Uterine smooth muscle cell (primary cell): Measurements from ENCODE around the gene RNASE8. TPM values are rescaled to one million over a fixed set of nuclear protein-coding genes. Genes with fewer than 3 reads are reported as not detected.

Source experiments
- total RNA-seq: library from RNA; depleted of rRNA; stranded (reverse); fragments of >200 nt; gene quantifications from 2 replicates; pipeline ENCODE4 v1.2.3, GENCODE V29; 2014

RNASE8 gene, protein sequence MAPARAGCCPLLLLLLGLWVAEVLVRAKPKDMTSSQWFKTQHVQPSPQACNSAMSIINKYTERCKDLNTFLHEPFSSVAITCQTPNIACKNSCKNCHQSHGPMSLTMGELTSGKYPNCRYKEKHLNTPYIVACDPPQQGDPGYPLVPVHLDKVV
- not detected in 2 replicates for total RNA-seq

DNA sequence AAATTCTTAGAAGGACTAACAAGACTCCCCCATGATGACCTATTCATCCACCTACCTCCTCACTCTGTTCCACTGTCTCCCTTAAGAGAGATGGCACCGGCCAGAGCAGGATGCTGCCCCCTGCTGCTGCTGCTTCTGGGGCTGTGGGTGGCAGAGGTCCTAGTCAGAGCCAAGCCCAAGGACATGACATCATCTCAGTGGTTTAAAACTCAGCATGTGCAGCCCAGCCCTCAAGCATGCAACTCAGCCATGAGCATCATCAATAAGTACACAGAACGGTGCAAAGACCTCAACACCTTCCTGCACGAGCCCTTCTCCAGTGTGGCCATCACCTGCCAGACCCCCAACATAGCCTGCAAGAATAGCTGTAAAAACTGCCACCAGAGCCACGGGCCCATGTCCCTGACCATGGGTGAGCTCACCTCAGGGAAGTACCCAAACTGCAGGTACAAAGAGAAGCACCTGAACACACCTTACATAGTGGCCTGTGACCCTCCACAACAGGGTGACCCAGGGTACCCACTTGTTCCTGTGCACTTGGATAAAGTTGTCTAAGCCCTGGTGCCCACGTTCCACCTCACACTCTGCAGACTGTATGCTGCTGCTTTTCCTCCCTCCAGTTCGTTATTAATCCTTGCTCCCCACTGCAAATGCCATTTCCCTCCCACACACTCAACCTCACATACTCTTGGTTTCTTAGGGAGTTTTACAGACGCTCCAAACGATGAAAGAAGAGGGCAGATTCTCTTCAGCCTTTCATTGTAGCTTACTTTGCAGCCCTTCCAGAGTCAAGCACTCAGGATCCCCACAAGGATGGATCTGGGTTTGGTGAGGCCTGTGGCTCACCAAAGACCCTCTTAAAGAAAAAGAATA is at the start of gene RNASE8:
TSS of gene RNASE8 (plus strand) at position 20 of the 873 bp plus-strand sequence. CDS start at position 91, 71 bp downstream.

DNA sequence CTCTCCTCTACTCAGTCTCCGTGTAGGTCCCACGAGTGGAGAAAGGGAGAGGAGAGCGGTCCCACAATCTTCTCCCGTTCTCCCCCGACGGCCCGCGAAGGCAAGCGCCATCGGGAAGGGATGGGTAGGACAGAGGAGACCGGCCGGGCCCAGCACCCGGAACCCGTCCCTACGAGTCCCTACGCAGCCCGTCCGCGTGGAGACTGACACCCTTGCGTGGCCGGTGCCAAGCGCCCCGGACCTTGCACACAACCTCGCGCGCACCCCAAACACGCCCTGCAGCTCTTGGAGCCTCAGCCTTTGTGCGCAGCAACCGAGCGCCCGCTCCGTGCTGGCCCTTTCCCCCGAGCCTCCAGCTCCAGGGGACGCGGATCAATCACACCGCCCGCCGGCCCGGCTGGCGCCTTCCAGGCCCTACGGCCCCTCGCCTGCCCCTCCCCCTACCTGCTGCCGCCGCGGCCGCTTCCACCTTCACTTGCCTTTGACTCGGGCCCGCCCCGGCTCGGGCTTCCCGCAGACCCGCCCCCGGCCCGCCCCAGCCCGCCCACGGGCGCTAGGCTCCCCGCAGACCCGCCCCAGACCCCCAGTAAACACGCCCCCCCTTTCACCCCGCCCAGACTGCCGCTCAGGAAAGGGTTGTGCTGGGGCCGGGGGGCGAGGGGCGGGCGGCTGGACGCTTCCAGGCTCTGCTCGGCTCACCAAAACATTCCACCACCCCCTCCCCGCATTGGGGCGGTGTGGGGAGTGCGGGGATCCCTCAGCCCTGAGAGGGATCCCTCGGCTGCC is 32.8 kb upstream of the RNASE8 start, which contains the start of gene NDRG2:
TSS of gene NDRG2 (minus strand) at position 477 of the 786 bp plus-strand sequence. CDS start 1,746 bp downstream, outside the sequence.

DNA sequence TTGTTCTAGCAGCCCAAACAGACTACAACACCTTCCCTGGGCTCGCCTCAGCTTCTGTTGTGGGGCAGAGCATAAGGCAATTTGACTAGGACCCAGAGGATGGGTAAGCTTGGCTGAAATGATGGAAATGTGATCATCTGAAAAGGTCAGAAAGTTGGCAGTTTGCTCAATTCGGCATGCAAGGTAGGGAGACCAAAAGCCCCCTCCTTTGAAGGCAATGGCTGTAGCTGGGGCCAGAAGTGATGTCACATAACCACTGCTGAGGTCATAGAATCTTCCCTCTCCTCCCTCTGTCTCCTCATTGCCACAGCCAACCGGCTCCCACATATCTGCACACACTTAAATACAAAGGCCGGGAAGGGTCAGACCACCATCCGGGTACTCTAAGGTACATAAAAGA is 27.7 kb upstream of the RNASE8 start, which contains the start of gene TPPP2:
TSS of gene TPPP2 (plus strand) at position 301 of the 400 bp plus-strand sequence. CDS start 365 bp downstream, outside the sequence.

DNA sequence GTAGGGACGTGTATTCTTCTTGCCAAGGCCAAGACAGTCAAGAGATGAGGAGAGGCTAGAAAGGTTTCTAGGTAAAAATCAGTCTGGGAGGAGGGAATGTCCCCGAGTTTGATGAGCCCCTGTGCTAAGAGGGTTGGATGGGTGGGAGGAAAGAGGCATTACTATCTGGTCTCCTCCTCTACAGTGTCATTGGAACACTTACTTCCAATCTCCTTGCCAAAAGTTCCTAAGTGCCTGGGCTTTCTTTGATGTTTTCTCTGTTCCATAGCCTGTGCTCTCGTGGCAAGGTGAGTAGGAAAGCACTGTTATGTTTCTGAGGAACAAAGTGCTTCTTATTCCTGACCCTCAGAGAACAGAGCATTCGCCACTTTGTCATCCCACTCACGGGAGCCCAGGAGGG is 22.9 kb upstream of the RNASE8 start, which contains the start of gene RNASE13:
TSS of gene RNASE13 (minus strand) at position 101 of the 400 bp plus-strand sequence. CDS start 519 bp downstream, outside the sequence.

DNA sequence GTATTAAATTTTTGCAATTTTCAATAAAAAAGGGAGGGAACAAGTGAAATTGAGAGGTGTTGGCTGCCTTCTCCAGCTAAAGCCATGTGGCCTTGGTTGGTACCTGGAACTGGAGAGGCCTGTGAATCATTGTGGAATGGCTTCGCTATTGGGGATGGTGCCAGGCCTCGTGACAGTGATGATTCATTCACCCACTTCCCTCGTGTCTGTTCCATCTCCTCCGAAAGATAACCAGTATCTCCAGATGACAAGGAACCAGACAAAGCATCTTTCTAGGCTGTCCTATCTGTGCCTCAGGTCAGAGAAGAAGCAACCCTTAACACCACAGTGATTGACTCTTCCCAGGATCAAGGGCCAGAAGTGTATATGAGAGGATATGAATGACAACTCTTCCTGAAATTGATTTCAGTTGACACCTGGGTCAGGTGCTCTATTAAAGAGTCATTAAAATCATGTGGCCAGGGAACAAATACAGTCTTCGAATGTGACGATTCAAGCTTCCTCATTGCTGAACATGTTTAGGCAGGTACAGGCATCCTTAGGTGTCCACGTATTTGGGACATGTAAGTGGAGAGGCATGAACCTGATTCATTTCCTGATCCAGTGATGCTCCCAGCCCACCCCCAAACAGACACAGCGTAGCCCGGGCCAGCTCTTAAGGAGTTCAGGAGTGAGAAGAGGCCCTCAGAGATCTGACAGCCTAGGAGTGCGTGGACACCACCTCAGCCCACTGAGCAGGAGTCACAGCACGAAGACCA is 15.8 kb upstream of the RNASE8 start, which contains the start of gene RNASE7:
TSS of gene RNASE7 (plus strand) at position 687 of the 758 bp plus-strand sequence. CDS start 631 bp downstream, outside the sequence.

DNA sequence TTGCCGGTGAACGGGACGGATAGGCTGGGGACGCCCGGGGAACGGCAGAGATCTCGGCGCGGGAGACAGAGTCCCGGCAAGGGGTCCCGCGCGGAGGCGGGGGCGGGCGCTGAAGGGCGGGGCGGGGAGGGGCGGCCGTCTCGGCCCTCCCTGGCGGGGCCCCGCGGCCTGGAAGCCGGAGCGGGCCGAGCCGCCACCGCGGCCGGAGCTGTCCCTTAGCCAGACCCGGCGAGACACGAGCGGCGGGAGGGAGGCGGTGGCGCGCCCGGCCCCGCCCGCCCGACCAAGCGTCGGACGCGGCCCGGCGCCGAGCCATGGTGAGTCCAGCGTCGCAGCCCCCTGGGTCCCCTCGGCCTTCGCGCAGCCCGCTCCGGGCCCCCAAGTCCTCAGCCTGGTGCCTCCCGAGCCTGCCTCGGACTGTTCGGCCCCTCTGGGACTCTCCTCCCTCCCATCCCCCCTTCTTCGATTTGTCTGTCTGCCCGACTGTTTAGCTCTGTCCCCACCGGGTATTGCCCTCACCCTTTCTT is 12.5 kb downstream of the RNASE8 start, which contains the start of gene ARHGEF40:
TSS of gene ARHGEF40 (plus strand) at position 222 of the 527 bp plus-strand sequence. CDS start at position 315, 93 bp downstream.

DNA sequence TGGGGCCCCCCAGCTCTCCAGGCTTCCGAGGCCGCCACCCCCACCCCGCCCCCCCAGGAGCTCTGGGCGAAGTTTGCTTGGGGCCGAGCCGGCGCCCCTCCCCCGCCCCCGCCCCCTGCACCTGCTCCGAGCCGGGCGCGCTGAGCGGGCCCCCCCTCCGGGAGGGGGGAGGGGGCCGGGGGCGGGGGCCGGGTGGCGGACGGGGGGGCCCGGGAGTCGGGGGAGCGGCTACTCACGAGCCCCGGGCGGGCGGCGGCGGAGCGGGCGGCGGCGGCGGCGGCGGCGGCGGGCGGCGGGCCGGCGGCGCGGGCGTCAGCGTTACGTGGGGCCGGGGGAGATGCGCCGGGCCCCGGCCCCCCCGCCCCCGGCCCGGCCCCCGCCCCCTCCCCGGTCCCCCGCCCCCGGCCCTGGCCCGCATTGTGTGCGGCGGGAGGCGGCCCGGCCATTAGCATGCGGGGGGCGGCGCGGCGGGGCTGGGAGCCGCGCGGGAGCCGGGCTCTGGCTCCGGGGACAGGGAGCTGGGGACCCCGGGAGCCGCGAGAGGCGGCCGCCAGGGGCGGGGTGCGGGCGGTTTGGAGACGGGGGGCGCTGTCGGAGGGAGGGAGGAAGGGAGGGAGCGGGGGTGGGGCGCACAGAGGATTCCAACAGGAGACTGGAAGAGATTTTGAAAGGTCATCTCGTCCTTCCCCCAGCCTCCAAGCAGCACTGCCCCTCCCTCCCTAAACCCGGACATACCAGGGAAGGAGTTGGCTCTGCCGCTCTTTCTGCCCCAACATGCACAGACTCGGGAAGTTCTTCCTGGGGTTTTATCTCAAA is 40.7 kb downstream of the RNASE8 start, which contains the start of gene ZNF219:
TSS of gene ZNF219 (minus strand) at position 580 of the 816 bp plus-strand sequence. CDS start 5,064 bp downstream, outside the sequence.

DNA sequence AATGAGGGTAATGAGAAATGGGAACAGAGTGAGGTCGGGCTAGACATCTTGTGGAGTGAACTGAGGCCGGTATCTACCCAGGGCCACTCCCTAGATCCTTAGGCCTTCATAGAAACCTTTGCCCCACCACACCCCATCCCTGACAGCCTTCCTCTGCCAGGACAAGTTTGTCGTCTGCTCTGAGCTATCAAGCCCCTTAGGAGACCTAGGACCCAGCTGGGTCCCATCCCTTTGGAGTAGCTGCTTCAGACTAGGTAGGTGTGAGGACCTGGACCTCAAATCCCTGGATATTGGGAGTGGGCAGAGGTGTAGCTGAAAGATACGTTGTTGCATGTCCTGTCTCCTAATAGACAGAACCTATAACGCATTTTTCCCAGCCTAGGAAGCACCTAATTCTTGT is 43.3 kb downstream of the RNASE8 start, which contains the start of gene TMEM253:
TSS of gene TMEM253 (plus strand) at position 136 of the 400 bp plus-strand sequence. CDS start 278 bp downstream, outside the sequence.

Other genes with a start within 250 kb of the RNASE8 start
- gene RNASE3, start 166.4 kb upstream of the RNASE8 start, total RNA-seq = not detected in 2 replicates
- not detected in 2 replicates for gene RNASE2, start 102.3 kb upstream of the RNASE8 start, total RNA-seq
- 42.4 and 75.1 TPM in 2 replicates for gene METTL17, start 67.8 kb upstream of the RNASE8 start, total RNA-seq
- gene SLC39A2, start 58.5 kb upstream of the RNASE8 start, total RNA-seq = 0.22 TPM in 1 of 2 replicates, not detected in the other
- gene NDRG2, start 32.8 kb upstream of the RNASE8 start, total RNA-seq = 0.44 and 0.75 TPM in 2 replicates
- gene TPPP2, start 27.6 kb upstream of the RNASE8 start, total RNA-seq = not detected in 2 replicates
- gene RNASE13, start 23.0 kb upstream of the RNASE8 start, total RNA-seq = not detected in 2 replicates
- not detected in 2 replicates for gene RNASE7, start 15.5 kb upstream of the RNASE8 start, total RNA-seq
- 42.8 and 43.9 TPM in 2 replicates for gene ARHGEF40, start 12.5 kb downstream of the RNASE8 start, total RNA-seq
- gene ZNF219, start 40.8 kb downstream of the RNASE8 start, total RNA-seq = 2.2 and 2.5 TPM in 2 replicates
- gene TMEM253, start 43.2 kb downstream of the RNASE8 start, total RNA-seq = not detected in 2 replicates
- gene OR5AU1, start 98.2 kb downstream of the RNASE8 start, total RNA-seq = not detected in 2 replicates
- gene HNRNPC, start 211.6 kb downstream of the RNASE8 start, total RNA-seq = 676 and 818 TPM in 2 replicates
- under 0.01 TPM in 1 of 2 replicates, not detected in the other for gene RPGRIP1, start 222.3 kb downstream of the RNASE8 start, total RNA-seq